Measurements from ENCODE around the gene SBNO1.

- TF ChIP-seq, protein P1, sequence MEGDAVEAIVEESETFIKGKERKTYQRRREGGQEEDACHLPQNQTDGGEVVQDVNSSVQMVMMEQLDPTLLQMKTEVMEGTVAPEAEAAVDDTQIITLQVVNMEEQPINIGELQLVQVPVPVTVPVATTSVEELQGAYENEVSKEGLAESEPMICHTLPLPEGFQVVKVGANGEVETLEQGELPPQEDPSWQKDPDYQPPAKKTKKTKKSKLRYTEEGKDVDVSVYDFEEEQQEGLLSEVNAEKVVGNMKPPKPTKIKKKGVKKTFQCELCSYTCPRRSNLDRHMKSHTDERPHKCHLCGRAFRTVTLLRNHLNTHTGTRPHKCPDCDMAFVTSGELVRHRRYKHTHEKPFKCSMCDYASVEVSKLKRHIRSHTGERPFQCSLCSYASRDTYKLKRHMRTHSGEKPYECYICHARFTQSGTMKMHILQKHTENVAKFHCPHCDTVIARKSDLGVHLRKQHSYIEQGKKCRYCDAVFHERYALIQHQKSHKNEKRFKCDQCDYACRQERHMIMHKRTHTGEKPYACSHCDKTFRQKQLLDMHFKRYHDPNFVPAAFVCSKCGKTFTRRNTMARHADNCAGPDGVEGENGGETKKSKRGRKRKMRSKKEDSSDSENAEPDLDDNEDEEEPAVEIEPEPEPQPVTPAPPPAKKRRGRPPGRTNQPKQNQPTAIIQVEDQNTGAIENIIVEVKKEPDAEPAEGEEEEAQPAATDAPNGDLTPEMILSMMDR (conservative IDR thresholded peaks at IDR 0.05; ENCODE audit: low read length), result no peak
- TF ChIP-seq EZH2phosphoT487 (IDR thresholded peaks at IDR 0.05; ENCODE audit: borderline replicate concordance), result no peak
Observed at GRCh38 chr12:123404581-123404980, 39.9 kb upstream of the SBNO1 start.

All from Loucy (cell line).